Hematopoietic multipotent progenitor cell treated with erythropoietin and hydrocortisone succinate and interleukin-3 and kit ligand, for 6 days (in vitro differentiated cells): ENCODE data around the gene EDRF1.

ENCODE experiments used
- DNase-seq: peaks from one replicate; pipeline ENCODE4 v3.0.0-alpha.2; 2015

Gene EDRF1

DNA sequence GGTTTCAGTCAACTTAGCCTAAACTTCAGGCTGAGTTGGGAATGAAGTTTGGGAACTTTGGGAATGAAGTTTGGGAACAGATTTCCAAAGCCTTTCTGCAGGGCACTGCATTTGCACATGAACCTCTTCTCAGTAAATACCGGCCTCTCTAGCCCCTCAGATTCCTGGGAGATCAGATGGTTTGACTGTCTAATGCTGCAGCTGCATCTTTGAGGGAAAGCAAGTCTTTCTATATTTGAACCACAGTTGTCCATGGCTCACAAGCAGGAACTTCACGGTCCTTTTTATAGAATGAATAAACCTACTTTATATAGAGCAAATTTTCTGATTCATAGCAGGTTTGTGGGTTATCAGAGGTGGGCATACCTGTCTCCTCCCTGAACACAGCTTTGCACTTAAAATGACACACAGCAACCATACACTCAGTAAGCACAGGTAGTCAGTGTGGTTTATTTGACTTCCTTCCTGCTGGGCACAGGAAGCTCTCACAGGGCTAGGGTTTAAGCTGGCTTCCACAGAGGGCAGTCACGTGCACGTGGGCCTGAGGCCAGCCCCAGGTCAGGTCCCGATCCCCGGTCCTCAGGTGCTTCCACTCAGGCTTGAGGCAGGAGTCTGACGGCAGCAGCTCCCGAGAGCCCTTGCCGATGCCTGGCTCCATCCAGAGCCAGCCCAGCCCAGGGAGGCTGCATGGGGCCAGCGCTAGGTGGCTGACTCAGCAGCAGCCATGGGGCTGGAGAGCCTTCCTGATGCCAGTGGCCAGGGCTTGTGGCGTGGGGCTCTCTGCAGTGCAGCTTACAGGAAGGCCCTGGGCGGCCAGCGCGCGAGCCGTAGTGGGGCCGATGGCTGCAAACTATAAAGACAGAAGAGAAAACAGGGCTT lies 68.9 kb downstream of the EDRF1 start:
- no peak for DNase-seq

DNA sequence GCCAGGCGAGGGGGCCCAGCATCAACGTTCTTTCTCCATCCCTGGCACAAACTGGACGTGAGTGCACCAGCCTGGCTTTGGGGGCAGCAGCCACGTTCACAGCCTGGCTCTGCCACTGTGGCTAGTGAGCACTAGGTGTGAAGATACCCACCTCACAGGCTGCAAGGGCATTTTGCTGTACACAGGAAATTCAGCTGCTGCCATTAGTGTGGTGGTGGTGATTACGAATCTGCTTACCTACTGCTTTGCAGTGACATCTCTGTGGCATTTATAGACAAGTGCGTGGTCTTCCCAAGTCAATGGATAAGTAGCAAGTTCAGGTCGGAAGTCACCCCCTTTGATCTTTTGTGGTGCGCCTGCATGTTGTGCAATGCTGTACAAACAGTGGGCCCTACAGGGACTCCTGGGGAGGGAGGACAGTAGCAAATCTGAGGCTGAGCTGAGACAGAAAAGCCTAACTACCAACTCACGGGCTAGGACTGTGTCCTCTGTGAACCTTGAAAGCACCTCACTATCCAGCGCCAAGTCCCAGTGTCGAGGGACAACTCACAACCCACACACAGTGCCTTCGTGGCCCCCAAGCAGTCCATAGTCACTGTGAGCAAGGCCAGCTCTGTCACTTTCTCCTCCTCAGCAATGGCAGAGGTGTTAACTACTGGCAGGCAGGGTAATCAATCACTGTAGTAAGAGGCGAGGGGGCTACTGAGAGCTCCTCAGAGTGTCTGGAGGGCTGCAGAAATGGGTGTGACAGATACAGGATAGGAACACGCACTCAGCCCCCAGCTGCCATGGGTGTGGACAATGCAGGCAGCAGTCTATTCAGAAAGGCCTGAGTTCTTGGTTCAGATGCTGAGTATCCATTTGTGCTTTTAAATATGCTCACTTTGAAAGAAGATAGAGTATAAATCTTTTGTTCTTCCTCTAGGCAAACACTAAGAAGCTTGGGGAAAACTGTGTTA lies 73.1 kb downstream of the EDRF1 start:
- no peak for DNase-seq

DNA sequence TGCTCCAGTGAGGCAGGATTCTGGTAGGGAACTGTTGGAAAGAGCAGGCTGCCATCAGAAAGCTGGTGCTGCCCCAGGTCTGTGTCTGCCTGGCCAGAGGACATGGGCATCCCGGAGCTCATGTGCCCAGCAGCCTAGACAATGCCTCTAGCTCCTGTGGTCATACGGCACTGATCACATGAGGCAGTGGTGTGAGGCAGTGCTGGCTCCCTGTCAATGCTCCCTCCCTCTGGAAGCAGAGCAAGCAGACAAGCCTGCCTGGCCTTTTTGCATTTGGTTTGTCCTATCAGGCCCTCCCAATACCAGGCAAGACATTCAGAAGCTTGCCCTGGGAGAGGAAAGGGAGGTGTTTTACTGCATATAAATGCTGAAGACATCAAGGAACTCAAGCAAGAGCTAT lies 75.6 kb downstream of the EDRF1 start:
- DNase-seq, result no peak

DNA sequence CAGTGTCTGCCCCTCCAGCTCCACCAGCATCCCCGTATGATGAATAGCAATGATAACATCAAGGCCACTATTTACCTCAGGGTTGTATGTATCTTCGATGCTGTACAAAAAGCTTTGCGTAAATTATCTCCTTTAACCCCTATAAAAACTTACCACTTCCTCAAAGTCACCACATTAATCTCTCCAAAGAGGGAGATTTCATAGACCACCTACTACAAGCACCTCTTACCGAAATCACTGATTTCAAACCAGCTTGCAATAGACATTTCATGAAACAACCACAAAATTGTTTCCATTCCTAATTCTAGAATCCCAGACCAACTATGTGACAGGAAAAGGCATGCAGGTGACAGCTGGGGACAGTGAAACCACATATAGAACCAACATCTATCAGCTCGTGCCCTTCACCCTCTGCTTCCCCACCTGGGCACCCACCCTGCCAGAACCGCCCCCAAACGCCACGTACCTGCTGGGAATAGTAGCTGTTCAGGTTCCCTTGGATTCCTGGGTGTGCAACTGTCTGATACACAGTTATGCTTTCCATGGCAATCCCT lies 76.2 kb downstream of the EDRF1 start:
- no peak for DNase-seq

DNA sequence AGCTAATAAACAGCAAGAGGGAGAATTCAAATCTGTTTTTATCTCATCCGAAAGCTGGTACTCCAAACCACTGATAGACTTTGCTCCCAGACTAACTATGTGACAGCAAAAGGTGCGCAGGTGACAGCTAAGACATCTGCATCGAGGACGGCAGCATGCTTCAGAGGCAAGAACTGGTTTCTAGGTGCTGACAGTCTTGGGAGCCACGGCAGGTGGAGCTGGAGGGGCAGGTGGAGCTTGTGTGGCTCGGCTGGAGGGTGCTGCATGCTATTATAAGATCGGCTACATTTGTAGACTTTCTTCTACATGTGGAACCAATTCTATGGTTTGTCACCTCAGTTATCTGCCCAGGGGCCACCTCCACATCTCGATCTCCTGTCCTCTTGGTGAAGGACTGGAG lies 77.9 kb downstream of the EDRF1 start:
- no peak for DNase-seq

DNA sequence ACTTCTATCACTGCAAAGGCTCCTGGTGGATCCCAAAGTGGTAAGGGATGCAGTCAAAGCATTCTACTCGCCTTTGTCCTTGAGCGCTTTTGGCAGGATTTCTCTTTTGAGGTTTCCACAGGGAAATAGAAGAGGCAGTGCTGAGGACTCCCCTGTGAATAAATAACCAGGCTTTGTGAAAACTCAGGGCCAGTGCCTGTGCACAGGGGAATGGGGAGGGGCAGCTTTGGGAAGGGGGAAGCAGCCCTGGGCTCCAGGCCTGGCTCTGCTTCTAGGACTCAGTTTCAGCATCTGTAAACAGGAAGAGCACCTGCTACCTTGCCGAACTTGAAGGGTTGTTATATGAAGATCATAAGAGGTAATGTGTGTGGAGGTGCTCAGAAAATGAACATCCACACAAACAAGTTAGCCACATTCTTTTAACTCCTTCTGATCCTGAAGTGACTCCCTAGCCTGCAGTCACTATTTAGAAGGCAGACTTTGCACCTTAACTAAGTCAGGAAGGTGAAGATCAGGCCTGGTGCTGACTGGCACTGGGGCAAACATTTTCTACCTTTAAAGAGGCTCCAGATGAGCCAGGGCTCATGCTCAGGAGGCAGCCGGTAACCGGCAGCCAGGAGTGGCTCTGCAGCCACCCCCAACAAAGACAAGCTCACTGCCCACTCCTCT lies 78.6 kb downstream of the EDRF1 start:
- DNase-seq, result no peak

DNA sequence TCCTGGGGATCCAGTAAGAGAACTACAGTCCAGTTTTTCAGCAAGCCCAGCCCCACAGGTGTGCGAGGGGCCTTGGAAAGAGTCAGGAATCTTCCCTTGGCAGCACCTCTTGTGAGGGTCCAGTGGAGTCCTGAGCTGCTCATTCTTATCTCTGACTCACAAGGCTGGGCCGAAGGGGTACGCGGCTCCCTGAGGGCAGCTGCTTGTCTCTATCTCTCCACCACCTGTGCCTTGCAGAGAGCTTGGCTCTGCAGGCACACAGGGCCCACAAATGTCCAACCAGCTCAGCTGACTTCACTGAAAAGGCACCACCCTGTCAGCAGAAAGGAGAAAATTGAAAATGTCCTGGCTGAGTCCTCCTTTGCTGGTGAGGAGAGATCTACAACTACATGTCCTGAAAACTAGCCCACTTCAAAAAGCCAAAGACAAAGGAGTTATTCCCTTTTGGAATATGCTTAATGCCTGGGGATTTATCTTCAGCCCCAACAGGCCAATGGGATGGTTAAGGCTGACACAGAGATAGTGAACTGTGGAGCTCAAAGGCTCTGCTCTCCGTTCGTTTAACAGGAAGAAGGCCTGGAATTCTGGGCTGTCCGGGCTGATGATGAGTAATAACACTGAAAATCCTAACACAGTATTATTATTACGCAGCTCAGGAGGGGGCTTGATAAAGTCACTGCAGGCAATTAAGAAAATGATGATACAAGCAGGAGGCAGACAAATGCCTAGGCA lies 80.1 kb downstream of the EDRF1 start:
- DNase-seq, result peak; percentile 83

DNA sequence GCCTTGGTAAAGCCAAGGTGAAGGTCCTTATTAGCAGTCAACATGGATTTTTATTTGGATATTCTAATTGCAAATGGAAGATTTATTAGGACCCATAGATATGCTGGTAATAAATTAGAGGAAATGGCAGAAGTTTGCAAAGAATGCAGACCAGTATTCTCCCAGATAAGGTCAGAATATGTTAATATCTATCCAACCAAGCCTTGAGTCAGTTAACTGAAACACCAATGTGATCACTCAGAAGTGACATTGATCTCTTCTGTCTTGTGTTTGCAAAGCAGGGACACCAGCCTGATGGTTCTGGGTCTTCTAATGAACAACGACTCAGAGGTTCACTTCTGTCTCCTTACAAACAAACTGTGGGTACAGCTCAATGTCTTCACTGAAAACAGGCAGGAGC lies 82.1 kb downstream of the EDRF1 start:
- peak; percentile 36 for DNase-seq

DNA sequence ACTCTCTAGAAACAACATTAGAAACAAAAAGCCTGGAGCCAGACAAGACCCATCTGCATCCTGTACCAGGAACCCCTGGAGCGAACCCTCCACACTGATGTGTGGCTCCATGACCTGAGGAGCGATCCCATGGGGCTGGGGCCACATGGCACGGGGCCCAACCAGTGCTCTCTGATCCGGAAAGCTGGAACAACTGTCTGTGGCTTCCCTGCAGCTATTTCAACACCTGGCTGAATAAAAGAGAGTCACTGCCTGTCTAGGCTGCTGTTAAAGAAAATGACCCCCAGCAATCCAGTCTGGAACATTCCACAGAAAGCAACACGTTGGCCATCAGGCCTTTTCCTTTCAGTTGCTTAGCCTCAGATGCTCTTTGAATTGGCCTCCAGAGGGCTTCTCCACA lies 82.6 kb downstream of the EDRF1 start:
- no peak for DNase-seq

DNA sequence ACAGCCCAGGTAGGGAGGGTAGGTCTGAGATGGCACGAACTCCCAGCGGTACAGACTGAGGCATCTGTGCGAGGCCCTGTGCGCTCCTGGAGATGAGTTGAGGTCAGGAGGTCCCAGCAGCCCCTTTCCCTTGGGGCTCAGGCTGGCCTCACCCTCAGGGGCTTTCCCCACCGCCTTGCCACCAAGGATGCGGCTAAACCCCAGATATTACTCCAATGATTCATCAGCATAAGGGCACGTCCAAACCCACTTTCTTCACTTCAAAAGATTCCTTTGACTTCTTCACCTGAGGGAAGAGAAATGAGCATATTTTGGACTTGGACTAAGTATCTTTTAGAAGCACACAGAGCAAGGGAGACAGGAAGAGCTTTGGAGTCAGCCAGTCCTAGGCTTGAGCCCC lies 83.2 kb downstream of the EDRF1 start:
- no peak for DNase-seq

DNA sequence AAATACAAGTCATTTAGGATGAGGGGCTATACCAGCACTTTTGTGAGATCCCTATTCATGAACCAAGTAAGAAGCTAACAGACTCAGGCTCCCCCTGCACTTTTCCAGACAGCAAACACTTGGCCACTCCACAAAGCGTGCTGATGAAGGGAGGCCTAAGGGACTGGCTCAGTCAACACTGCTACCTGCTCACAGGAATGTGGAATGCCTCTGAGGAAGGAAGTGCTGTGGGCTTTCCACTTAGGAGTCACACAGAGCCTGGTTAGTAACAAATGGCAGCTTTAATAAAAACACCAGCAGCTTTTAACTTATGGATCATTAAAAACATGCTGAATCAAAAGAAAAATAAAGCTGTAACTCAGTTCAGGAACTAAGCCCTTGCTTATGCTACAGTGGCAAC lies 88.5 kb downstream of the EDRF1 start:
- no peak for DNase-seq

DNA sequence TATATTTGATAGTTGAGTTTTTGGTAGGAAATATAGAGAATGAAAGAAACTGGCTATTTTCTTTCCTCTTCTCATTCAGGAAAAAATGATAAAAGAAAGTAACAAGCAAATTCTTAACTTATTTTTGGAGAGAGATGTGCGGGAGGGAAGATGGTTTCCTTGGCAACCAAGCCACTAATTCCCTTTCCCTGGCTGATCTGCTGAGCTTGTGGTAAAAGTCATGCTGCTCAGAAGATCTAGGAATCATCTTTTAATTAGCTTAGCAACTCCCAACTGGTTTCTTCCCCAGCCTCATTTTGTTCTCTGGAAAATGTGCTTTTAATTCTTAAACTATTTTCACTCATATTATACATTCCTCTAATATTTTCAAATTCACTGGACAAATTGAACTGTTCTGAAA lies 91.7 kb downstream of the EDRF1 start:
- DNase-seq, result no peak

DNA sequence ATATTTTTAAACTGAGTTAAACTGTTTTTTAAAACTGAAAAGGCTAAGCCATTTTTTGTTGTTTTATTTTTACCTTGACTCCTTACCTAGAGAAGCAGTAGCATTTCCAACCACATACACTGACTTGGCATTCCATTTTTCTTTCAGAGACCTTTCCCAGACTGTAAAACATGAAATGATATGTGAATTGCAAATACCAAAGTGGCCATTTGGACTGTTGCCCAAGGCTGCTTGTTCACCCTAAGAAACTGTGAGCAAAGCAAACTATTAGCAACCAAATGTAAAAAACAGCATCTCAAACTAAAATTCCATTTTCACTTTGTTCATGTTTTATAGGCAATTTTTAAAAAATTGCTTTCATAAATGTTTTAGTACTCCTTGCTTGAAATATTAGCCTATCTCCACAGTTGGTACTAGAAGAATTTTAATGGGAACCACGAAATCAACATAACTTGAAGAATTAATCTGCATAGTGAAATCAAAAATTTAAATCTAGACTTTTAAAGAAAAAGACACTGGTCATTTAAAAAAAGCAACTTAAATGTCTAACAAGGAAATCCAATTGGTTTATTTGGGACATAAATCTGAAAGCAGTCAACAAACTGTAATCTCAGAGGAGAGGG lies 92.7 kb downstream of the EDRF1 start:
- DNase-seq, result no peak
